ENCODE measurements around the gene CELA1. TPM values are rescaled to one million over a fixed set of nuclear protein-coding genes. Genes with fewer than 3 reads are reported as not detected.
"Not testable (repeated sequence)": the region's sequence is repeated elsewhere in the genome, so short reads cannot be mapped to it uniquely, and the experiment has no call there.

CELA1 gene
- total RNA-seq, 1 donor from 2014 or later = not detected

- no peaks in the 10 kb centered on the region for H3K9me3 Mint-ChIP-seq
- no peaks in the 10 kb centered on the region for H3K36me3 Mint-ChIP-seq (ENCODE audit: low read depth)
- peaks cover 14% of the 10 kb centered on the region for H3K4me1 Mint-ChIP-seq
- H3K4me3 Mint-ChIP-seq = no peak overlapping the region
- no peak overlapping the region for H3K27ac Mint-ChIP-seq (ENCODE audit: unreplicated experiment)
- no peaks in the 10 kb centered on the region for H3K27me3 Mint-ChIP-seq (ENCODE audit: low read depth)
- no peak for TF ChIP-seq CTCF (conservative IDR thresholded peaks at IDR 0.05)
- no peak for DNase-seq (ENCODE audit: low read depth, low spot score)
Observed at GRCh38 chr12:51342416-51342815, 4.1 kb downstream of the CELA1 start.

- Mint-ChIP-seq H3K27ac (ENCODE audit: unreplicated experiment) (peak overlapping the region; percentile 90), H3K4me1 (peaks cover 14% of the 10 kb centered on the region), H3K36me3 (ENCODE audit: low read depth) (no peaks in the 10 kb centered on the region), H3K9me3 (no peaks in the 10 kb centered on the region), H3K27me3 (ENCODE audit: low read depth) (no peaks in the 10 kb centered on the region), H3K4me3 (no peak overlapping the region)
- TF ChIP-seq CTCF (conservative IDR thresholded peaks at IDR 0.05) = peak; percentile 98
- peak; percentile 69 for DNase-seq (ENCODE audit: low read depth, low spot score)
Observed at GRCh38 chr12:51341251-51342007, 5.0 kb downstream of the CELA1 start.

- Mint-ChIP-seq H3K36me3 (ENCODE audit: low read depth) (no peaks in the 10 kb centered on the region), H3K27me3 (ENCODE audit: low read depth) (no peaks in the 10 kb centered on the region), H3K9me3 (no peaks in the 10 kb centered on the region), H3K27ac (ENCODE audit: unreplicated experiment) (no peak overlapping the region), H3K4me1 (peaks cover 11% of the 10 kb centered on the region), H3K4me3 (no peak overlapping the region)
- TF ChIP-seq CTCF (conservative IDR thresholded peaks at IDR 0.05) = no peak
- no peak for DNase-seq (ENCODE audit: low read depth, low spot score)
Observed at GRCh38 chr12:51339750-51340149, 6.7 kb downstream of the CELA1 start.

- H3K27ac Mint-ChIP-seq (ENCODE audit: unreplicated experiment); H3K36me3 Mint-ChIP-seq (ENCODE audit: low read depth); DNase-seq (ENCODE audit: low read depth, low spot score); H3K27me3 Mint-ChIP-seq (ENCODE audit: low read depth); H3K9me3 Mint-ChIP-seq; H3K4me3 Mint-ChIP-seq: not testable (repeated sequence)
- peaks cover 11% of the 10 kb centered on the region for H3K4me1 Mint-ChIP-seq
Observed at GRCh38 chr12:51337336-51337735, 9.1 kb downstream of the CELA1 start.

- Mint-ChIP-seq H3K4me3 (no peak overlapping the region), H3K4me1 (no peaks in the 10 kb centered on the region), H3K27me3 (ENCODE audit: low read depth) (no peaks in the 10 kb centered on the region), H3K36me3 (ENCODE audit: low read depth) (no peaks in the 10 kb centered on the region), H3K9me3 (no peaks in the 10 kb centered on the region), H3K27ac (ENCODE audit: unreplicated experiment) (no peak overlapping the region)
- TF ChIP-seq CTCF (conservative IDR thresholded peaks at IDR 0.05) = no peak
- no peak for DNase-seq (ENCODE audit: low read depth, low spot score)
Observed at GRCh38 chr12:51335931-51336330, 10.5 kb downstream of the CELA1 start.

GRCh38 chr12:51334764-51335163 lies 11.7 kb downstream of the CELA1 start:
- no peaks in the 10 kb centered on the region for H3K9me3 Mint-ChIP-seq
- H3K27ac Mint-ChIP-seq (ENCODE audit: unreplicated experiment) = no peak overlapping the region
- H3K36me3 Mint-ChIP-seq (ENCODE audit: low read depth) = no peaks in the 10 kb centered on the region
- no peaks in the 10 kb centered on the region for H3K27me3 Mint-ChIP-seq (ENCODE audit: low read depth)
- H3K4me1 Mint-ChIP-seq = no peaks in the 10 kb centered on the region
- TF ChIP-seq CTCF (conservative IDR thresholded peaks at IDR 0.05) = no peak
- DNase-seq (ENCODE audit: low read depth, low spot score) = no peak
- H3K4me3 Mint-ChIP-seq = no peak overlapping the region

All from neural crest cell (in vitro differentiated cells).